Liver (tissue), 9 donors: ENCODE data around the gene IGF2. TPM values are rescaled to one million over a fixed set of nuclear protein-coding genes. Genes with fewer than 3 reads are reported as not detected.

Experiments
- DNase-seq: peaks from one replicate; pipeline ENCODE4 v3.0.0-alpha.2; 2017; ENCODE audit warnings: low spot score
- H3K27ac ChIP-seq, 2 donors: one replicate each; pipeline ENCODE4 v1.7.0; 2013; ENCODE audit warnings: inconsistent platforms in 2 of 2, low read length in 2 of 2, control low read depth in 1 of 2, low read depth in 1 of 2, mild to moderate bottlenecking in 1 of 2
- H3K27me3 ChIP-seq, 4 donors: one replicate each; pipeline versions ENCODE4 v1.6.1 to v1.7.0; 2013; ENCODE audit warnings: low read length in 3 of 4, inconsistent platforms in 1 of 4, mild to moderate bottlenecking in 1 of 4, moderate library complexity in 1 of 4; ENCODE audit not compliant: control insufficient read depth in 4 of 4, insufficient read depth in 4 of 4
- H3K36me3 ChIP-seq, 4 donors: one replicate each; pipeline versions ENCODE4 v1.6.1 to v1.7.0; 2013; ENCODE audit warnings: low read length in 3 of 4, mild to moderate bottlenecking in 3 of 4, low read depth in 1 of 4, moderate library complexity in 1 of 4; ENCODE audit not compliant: control insufficient read depth in 4 of 4, insufficient read depth in 3 of 4
- H3K4me1 ChIP-seq, 4 donors: one replicate each; pipeline versions ENCODE4 v1.6.1 to v1.7.0; 2013; ENCODE audit warnings: low read length in 3 of 4, mild to moderate bottlenecking in 3 of 4, moderate library complexity in 1 of 4; ENCODE audit not compliant: control insufficient read depth in 4 of 4, insufficient read depth in 4 of 4
- H3K4me3 ChIP-seq, 3 donors: one replicate each; pipeline versions ENCODE4 v1.6.1 to v1.7.0; 2013; ENCODE audit warnings: low read length in 3 of 3, control low read depth in 1 of 3, low read depth in 1 of 3, mild to moderate bottlenecking in 1 of 3
- H3K9ac ChIP-seq, 2 donors: one replicate each; pipeline ENCODE4 v1.7.0; 2013; ENCODE audit warnings: low read length in 2 of 2, mild to moderate bottlenecking in 2 of 2, moderate library complexity in 2 of 2, control low read depth in 1 of 2, low read depth in 1 of 2
- H3K9me3 ChIP-seq, 4 donors: one replicate each; pipeline versions ENCODE4 v1.6.1 to v1.7.0; 2013; ENCODE audit warnings: low read length in 3 of 4; ENCODE audit not compliant: control insufficient read depth in 4 of 4
- ATF3 ChIP-seq: IDR thresholded peaks from 2 replicates; pipeline ENCODE4 v1.6.1; 2016; ENCODE audit warnings: antibody characterized with exemption
- EGR1 ChIP-seq, 2 donors: IDR thresholded peaks; 2 replicates each; pipeline ENCODE4 v1.6.1; 2016 to 2018; ENCODE audit warnings: antibody characterized with exemption in 2 of 2, low read depth in 2 of 2
- FOXA1 ChIP-seq: IDR thresholded peaks from 2 replicates; pipeline ENCODE4 v1.6.1; 2016; ENCODE audit warnings: antibody characterized with exemption
- FOXA2 ChIP-seq: IDR thresholded peaks from 2 replicates; pipeline ENCODE4 v1.6.1; 2016; ENCODE audit warnings: antibody characterized with exemption
- GABPA ChIP-seq, 2 donors: IDR thresholded peaks in 1 of 2; conservative IDR thresholded peaks in 1 of 2; 2 replicates each; pipeline ENCODE4 v1.6.1; 2016; ENCODE audit warnings: antibody characterized with exemption in 2 of 2, mild to moderate bottlenecking in 1 of 2, moderate library complexity in 1 of 2
- HNF4A ChIP-seq, 2 donors: conservative IDR thresholded peaks; 2 replicates each; pipeline ENCODE4 v1.6.1; 2016; ENCODE audit warnings: antibody characterized with exemption in 2 of 2, mild to moderate bottlenecking in 2 of 2
- HNF4G ChIP-seq: IDR thresholded peaks from 2 replicates; pipeline ENCODE4 v1.6.1; 2016; ENCODE audit warnings: antibody characterized with exemption
- JUND ChIP-seq, 2 donors: IDR thresholded peaks; 2 replicates each; pipeline ENCODE4 v1.6.1; 2016; ENCODE audit warnings: antibody characterized with exemption in 2 of 2
- MAX ChIP-seq: IDR thresholded peaks from 2 replicates; pipeline ENCODE4 v1.6.1; 2016; ENCODE audit warnings: antibody characterized with exemption
- NR2F2 ChIP-seq: IDR thresholded peaks from 2 replicates; pipeline ENCODE4 v1.6.1; 2016; ENCODE audit warnings: antibody characterized with exemption
- RAD21 ChIP-seq, 2 donors: IDR thresholded peaks; 2 replicates each; pipeline ENCODE4 v1.6.1; 2016; ENCODE audit warnings: antibody characterized with exemption in 2 of 2, mild to moderate bottlenecking in 2 of 2
- REST ChIP-seq: IDR thresholded peaks from 2 replicates; pipeline ENCODE4 v1.6.1; 2016; ENCODE audit warnings: antibody characterized with exemption, mild to moderate bottlenecking
- RXRA ChIP-seq, 2 donors: IDR thresholded peaks; 2 replicates each; pipeline ENCODE4 v1.6.1; 2017 to 2018; ENCODE audit warnings: antibody characterized with exemption in 2 of 2, mild to moderate bottlenecking in 1 of 2
- SP1 ChIP-seq: IDR thresholded peaks from 2 replicates; pipeline ENCODE4 v1.6.1; 2018; ENCODE audit warnings: antibody characterized with exemption, mild to moderate bottlenecking
- TAF1 ChIP-seq: conservative IDR thresholded peaks from 2 replicates; pipeline ENCODE4 v1.6.1; 2016; ENCODE audit warnings: antibody characterized with exemption, mild to moderate bottlenecking
- YY1 ChIP-seq: IDR thresholded peaks from 2 replicates; pipeline ENCODE4 v1.6.1; 2016; ENCODE audit warnings: antibody characterized with exemption, mild to moderate bottlenecking
- ZBTB33 ChIP-seq: IDR thresholded peaks from 2 replicates; pipeline ENCODE4 v1.6.1; 2016; ENCODE audit warnings: antibody characterized with exemption
- WGBS: extraction: QIAGEN DNeasy Blood & Tissue Kit; methylation state at CpG from one replicate; pipeline ENCODE4 v1.1.7; 2013; 5-methylcytosine and 5-hydroxymethylcytosine counted together
- polyA plus RNA-seq, 2 donors: library from polyadenylated mRNA; stranded (reverse) in 1 of 2; unstranded in 1 of 2; fragments of 200-250 nt in 1 of 2; fragments of >200 nt in 1 of 2; fragmentation: Nextera tagmentation in 1 of 2; extraction: Ambion mirVana in 1 of 2; gene quantifications; one replicate each; pipeline versions ENCODE4 v1.2.1 to v1.2.3, GENCODE V29; 2013 to 2015
- total RNA-seq, 2 donors: library from RNA; depleted of rRNA; stranded (reverse); fragments of >200 nt; gene quantifications; one replicate each; pipeline ENCODE4 v1.2.3, GENCODE V29; 2014
- donor health status: healthy.
- donor health status: healthy.
- donor health status: healthy.
- donor health status: healthy.
- donor health status: healthy.

Gene IGF2
- total and polyA plus RNA-seq, 4 donors = 70.5 to 1,440 (median 192) TPM

- Histone ChIP-seq H3K36me3 (no peaks in the 10 kb centered on the region), H3K4me1 (no peaks in the 10 kb centered on the region), H3K27ac (no peak overlapping the region), H3K9me3 (no peaks in the 10 kb centered on the region), H3K27me3 (no peaks in the 10 kb centered on the region), H3K9ac (no peak overlapping the region), H3K4me3 (no peak overlapping the region)
- WGBS = 90% methylated on average over 1 of the region's 1 CpG
- no peak for TF ChIP-seq TAF1
- no peak for TF ChIP-seq FOXA2
- no peak for TF ChIP-seq FOXA1
- no peak for TF ChIP-seq HNF4G
- TF ChIP-seq RAD21 (IDR thresholded peaks at IDR 0.05) = no peak
- no peak for TF ChIP-seq REST
- TF ChIP-seq ZBTB33 = no peak
- no peak for TF ChIP-seq NR2F2
- no peak for TF ChIP-seq JUND (IDR thresholded peaks at IDR 0.05)
- TF ChIP-seq YY1 = no peak
- TF ChIP-seq SP1 = no peak
- no peak for TF ChIP-seq EGR1 (IDR thresholded peaks at IDR 0.05; ENCODE audit: low read depth in 2 of 2)
- no peak for DNase-seq
These were observed 32.5 kb downstream of the IGF2 start for GRCh38 chr11:2106583-2107209.

GRCh38 chr11:2105511-2105910 lies 33.7 kb downstream of the IGF2 start:
- WGBS = 81% methylated on average over 7 of the region's 7 CpGs
- no peak overlapping the region for H3K27ac ChIP-seq
- no peak for DNase-seq
- no peak overlapping the region for H3K4me3 ChIP-seq
- H3K4me1 ChIP-seq = no peaks in the 10 kb centered on the region
- no peak overlapping the region for H3K9ac ChIP-seq
- TF ChIP-seq GABPA (IDR thresholded peaks at IDR 0.05 in 1 of 2, conservative IDR thresholded peaks at IDR 0.05 in 1 of 2) = no peak
- no peak for TF ChIP-seq JUND (IDR thresholded peaks at IDR 0.05)
- no peak for TF ChIP-seq HNF4A (conservative IDR thresholded peaks at IDR 0.05)
- TF ChIP-seq FOXA2 = no peak
- no peak for TF ChIP-seq MAX
- TF ChIP-seq RXRA (IDR thresholded peaks at IDR 0.05) = no peak
- TF ChIP-seq FOXA1 = no peak
- TF ChIP-seq ATF3 = no peak
- TF ChIP-seq RAD21 (IDR thresholded peaks at IDR 0.05) = no peak
- TF ChIP-seq SP1 = no peak
- no peak for TF ChIP-seq HNF4G
- TF ChIP-seq NR2F2 = no peak
- no peak for TF ChIP-seq TAF1
- no peak for TF ChIP-seq ZBTB33
- H3K36me3 ChIP-seq = no peaks in the 10 kb centered on the region
- H3K27me3 ChIP-seq = no peaks in the 10 kb centered on the region
- no peaks in the 10 kb centered on the region for H3K9me3 ChIP-seq
